A549 (cell line): ENCODE measurements around the gene DEUP1. TPM values are rescaled to one million over a fixed set of nuclear protein-coding genes. Genes with fewer than 3 reads are reported as not detected.

Experiments used
- ATAC-seq, 2 experiments: fragments of 200-7000 bp in 1 of 2; fragments of >200 bp in 1 of 2; cut with Nextera tagmentation in 1 of 2; cut with Tn5 transposase in 1 of 2; 3 replicates each; pipeline versions ENCODE4 v1.8.0 to v1.9.1; 2018 to 2020; ENCODE audit warnings: mild to moderate bottlenecking in 1 of 2, moderate library complexity in 1 of 2
- CTCF ChIA-PET: fragments of 300-600 bp; sonication (Branson Sonifier 250); formaldehyde crosslinking; extraction: SDS; loops from one replicate; lab custom pipeline; 2021; ENCODE audit warnings: antibody characterized with exemption, inconsistent platforms; lab: Yijun Ruan, JAX
- POLR2A ChIA-PET: fragments of 350-600 bp; formaldehyde crosslinking; extraction: SDS; loops from one replicate; lab custom pipeline; 2021; ENCODE audit warnings: antibody characterized with exemption, inconsistent platforms; lab: Yijun Ruan, JAX
- DNase-seq, 2 experiments: peaks; one replicate each; pipeline versions ENCODE4 v3.0.0 to v3.0.0-alpha.2; 2011 to 2016; ENCODE audit warnings: low read depth in 1 of 2, low spot score in 1 of 2
- FAIRE-seq: peaks from 2 replicates; lab custom pipeline; 2011; peaks lifted over from hg19 to GRCh38; lab: Jason Lieb, UNC
- H3K27ac ChIP-seq, 2 experiments: fragments of >200 bp; sonication (Bioruptor Twin); formaldehyde crosslinking; 3 replicates each; pipeline ENCODE4 v1.5.1; 2016 to 2017
- H3K4me1 ChIP-seq: fragments of >200 bp; sonication (Bioruptor Twin); formaldehyde crosslinking; 3 replicates; pipeline ENCODE4 v1.6.1; 2016
- H3K4me2 ChIP-seq: fragments of >200 bp; sonication (Bioruptor Twin); formaldehyde crosslinking; 3 replicates; pipeline ENCODE4 v1.6.1; 2016
- H3K4me3 ChIP-seq: fragments of >200 bp; sonication (Bioruptor Twin); formaldehyde crosslinking; 3 replicates; pipeline ENCODE4 v1.5.1; 2016
- H3K9me3 ChIP-seq: fragments of >200 bp; sonication (Bioruptor Twin); formaldehyde crosslinking; 3 replicates; pipeline ENCODE4 v1.6.1; 2016
- BHLHE40 ChIP-seq: IDR thresholded peaks from 2 replicates; pipeline ENCODE4 v1.6.1; 2012; ENCODE audit warnings: low read depth, low read length, inconsistent platforms
- CBX8 ChIP-seq: fragments of 200-600 bp; sonication (generic); IDR thresholded peaks from 2 replicates; pipeline ENCODE4 v1.6.1; 2016
- GATA3 ChIP-seq: IDR thresholded peaks from 2 replicates; pipeline ENCODE4 v1.6.1; 2012; ENCODE audit warnings: borderline replicate concordance
- MAZ ChIP-seq: fragments of 150-350 bp; IDR thresholded peaks from 2 replicates; pipeline ENCODE4 v1.6.1; 2014; ENCODE audit warnings: antibody characterized with exemption, low read depth, low read length, borderline replicate concordance
- MYC ChIP-seq: IDR thresholded peaks from 2 replicates; pipeline ENCODE4 v1.6.1; 2012; ENCODE audit warnings: mild to moderate bottlenecking, inconsistent platforms, low read length, improper control_type of control experiment, borderline replicate concordance
- PHF8 ChIP-seq: fragments of 200-600 bp; sonication (generic); IDR thresholded peaks from 2 replicates; pipeline ENCODE4 v1.6.1; 2016; ENCODE audit warnings: low read depth, mild to moderate bottlenecking, antibody characterized with exemption, moderate library complexity, borderline replicate concordance
- WGBS: methylation state at CpG from one replicate; pipeline ENCODE4 v1.1.6; 2017; ENCODE audit errors: missing lambda C conversion rate; 5-methylcytosine and 5-hydroxymethylcytosine counted together
- polyA plus RNA-seq, 4 experiments: library from polyadenylated mRNA; depleted of rRNA in 3 of 4; stranded (reverse); fragments of >200 nt; fragmentation: RNase III in 1 of 4; extraction: RNeasy Plus Mini Kit Qiagen cat#74134 plus additional on column Dnase treatment in 1 of 4; gene quantifications; 2 replicates in 3 of 4; 3 replicates in 1 of 4; pipeline ENCODE4 v1.2.3, GENCODE V29; 2011 to 2017
- TF ChIP-seq, protein P1 (sequence below): IDR thresholded peaks from 2 replicates; pipeline ENCODE4 v1.6.1; 2012; ENCODE audit warnings: low read depth, borderline replicate concordance
- TF ChIP-seq, protein P2 (sequence below): fragments of 150-350 bp; IDR thresholded peaks from 2 replicates; pipeline ENCODE4 v1.6.1; 2014; ENCODE audit warnings: low read depth, mild to moderate bottlenecking, low read length

The DEUP1 gene
- polyA plus RNA-seq, 2 of the 4 experiments (the other 2 are of a cell fraction) = not detected

DNA sequence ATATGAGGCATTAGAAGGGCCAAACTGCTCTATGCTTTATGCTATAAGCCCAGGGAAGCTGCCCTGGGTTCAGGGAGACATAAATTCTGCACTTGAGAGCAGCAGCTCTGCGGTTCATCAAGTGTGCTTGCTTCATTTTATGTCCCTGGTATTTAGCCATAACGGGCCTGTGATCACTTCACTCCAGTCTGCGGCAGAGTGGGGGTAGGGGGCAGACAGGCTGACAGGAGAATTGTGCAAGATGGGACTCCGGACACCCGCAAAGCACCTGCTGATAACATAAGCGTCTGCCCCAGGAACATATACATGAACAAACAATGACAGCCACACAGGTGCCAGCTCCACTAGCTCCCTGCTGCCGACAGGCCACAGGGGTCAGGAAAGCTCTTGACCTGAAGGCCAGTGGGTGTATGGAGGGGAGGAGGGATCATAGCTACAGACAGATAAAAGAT, 156.5 kb downstream of the DEUP1 start:
- no peak for TF ChIP-seq PHF8
- no peak for TF ChIP-seq BHLHE40
- no peak for TF ChIP-seq MYC
- TF ChIP-seq, protein P1, sequence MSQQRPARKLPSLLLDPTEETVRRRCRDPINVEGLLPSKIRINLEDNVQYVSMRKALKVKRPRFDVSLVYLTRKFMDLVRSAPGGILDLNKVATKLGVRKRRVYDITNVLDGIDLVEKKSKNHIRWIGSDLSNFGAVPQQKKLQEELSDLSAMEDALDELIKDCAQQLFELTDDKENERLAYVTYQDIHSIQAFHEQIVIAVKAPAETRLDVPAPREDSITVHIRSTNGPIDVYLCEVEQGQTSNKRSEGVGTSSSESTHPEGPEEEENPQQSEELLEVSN = no peak
- TF ChIP-seq GATA3 = no peak
- no peak for TF ChIP-seq CBX8
- no peak for TF ChIP-seq MAZ
- TF ChIP-seq, protein P2, sequence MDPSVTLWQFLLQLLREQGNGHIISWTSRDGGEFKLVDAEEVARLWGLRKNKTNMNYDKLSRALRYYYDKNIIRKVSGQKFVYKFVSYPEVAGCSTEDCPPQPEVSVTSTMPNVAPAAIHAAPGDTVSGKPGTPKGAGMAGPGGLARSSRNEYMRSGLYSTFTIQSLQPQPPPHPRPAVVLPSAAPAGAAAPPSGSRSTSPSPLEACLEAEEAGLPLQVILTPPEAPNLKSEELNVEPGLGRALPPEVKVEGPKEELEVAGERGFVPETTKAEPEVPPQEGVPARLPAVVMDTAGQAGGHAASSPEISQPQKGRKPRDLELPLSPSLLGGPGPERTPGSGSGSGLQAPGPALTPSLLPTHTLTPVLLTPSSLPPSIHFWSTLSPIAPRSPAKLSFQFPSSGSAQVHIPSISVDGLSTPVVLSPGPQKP = no peak
- Histone ChIP-seq H3K4me2 (no peak overlapping the region), H3K27ac (no peak overlapping the region), H3K4me1 (no peaks in the 10 kb centered on the region), H3K4me3 (no peak overlapping the region), H3K9me3 (no peaks in the 10 kb centered on the region)
- ATAC-seq (no peak), DNase-seq (no peak), FAIRE-seq (no peak)
- CTCF ChIA-PET = interaction anchor here (1.2 kb wide), 1 partner anchor 199 kb away, joined by 3 read pairs; no protein-coding TSS in a partner anchor
- 75% methylated on average over 3 of the region's 7 CpGs for WGBS
- POLR2A ChIA-PET = no interaction called here

Other genes with a start within 250 kb of the DEUP1 start
- gene SLC36A4, start 132.8 kb upstream of the DEUP1 start, polyA plus RNA-seq (2011; rRNA removed) = 24.8 and 30.5 TPM in 2 replicates
- 20.5 to 24.5 TPM (median 24.1 TPM) in 3 replicates for gene SLC36A4, start 132.8 kb upstream of the DEUP1 start, polyA plus RNA-seq (2017; fragmentation: RNase III; extraction: RNeasy Plus Mini Kit Qiagen cat#74134 plus additional on column Dnase treatment)
- gene SMCO4, start 212.6 kb downstream of the DEUP1 start, polyA plus RNA-seq (2011; rRNA removed) = 10.7 and 11.9 TPM in 2 replicates
- gene SMCO4, start 212.6 kb downstream of the DEUP1 start, polyA plus RNA-seq (2017; fragmentation: RNase III; extraction: RNeasy Plus Mini Kit Qiagen cat#74134 plus additional on column Dnase treatment) = 13.4 to 14.8 TPM (median 14.4 TPM) in 3 replicates